PC-3 (cell line): ENCODE results near the gene DNAH5.

ENCODE experiments used
- EZH2 ChIP-seq: fragments of 300-600 bp; sonication (generic); IDR thresholded peaks from one replicate; pipeline ENCODE4 v1.6.1; 2017; ENCODE audit warnings: antibody characterized with exemption, mild to moderate bottlenecking, low read length; ENCODE audit not compliant: unreplicated experiment
- EZH2phosphoT487 ChIP-seq: fragments of 300-600 bp; sonication (generic); IDR thresholded peaks from 2 replicates; pipeline ENCODE4 v1.6.1; 2018; ENCODE audit warnings: mild to moderate bottlenecking, antibody characterized with exemption, low read length, borderline replicate concordance
- TF ChIP-seq, protein P1 (sequence below): fragments of 300-600 bp; sonication (generic); conservative IDR thresholded peaks from 2 replicates; pipeline ENCODE4 v1.5.1; 2017; ENCODE audit warnings: antibody characterized with exemption, low read depth, mild to moderate bottlenecking, low read length

DNA sequence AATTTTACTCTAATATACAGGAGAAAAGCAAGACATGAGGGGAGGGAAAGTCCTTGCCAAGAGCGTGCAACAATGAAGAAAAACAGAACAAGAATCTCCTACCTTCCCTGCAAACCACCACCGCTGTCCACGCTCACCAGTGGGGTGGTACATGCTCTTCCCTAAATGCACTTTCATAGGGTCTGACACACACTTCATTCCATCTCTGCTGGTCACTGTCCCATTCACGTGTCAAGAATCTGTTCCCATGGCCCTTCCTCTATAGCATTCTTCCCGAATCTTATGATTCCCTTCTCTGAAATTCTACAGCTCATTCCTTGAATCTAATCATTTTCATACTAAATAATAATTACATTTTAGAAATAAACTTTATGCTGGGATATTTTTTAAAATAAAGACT lies 11.4 kb upstream of the DNAH5 start:
- TF ChIP-seq EZH2 (no peak), EZH2phosphoT487 (no peak)
- TF ChIP-seq, protein P1, sequence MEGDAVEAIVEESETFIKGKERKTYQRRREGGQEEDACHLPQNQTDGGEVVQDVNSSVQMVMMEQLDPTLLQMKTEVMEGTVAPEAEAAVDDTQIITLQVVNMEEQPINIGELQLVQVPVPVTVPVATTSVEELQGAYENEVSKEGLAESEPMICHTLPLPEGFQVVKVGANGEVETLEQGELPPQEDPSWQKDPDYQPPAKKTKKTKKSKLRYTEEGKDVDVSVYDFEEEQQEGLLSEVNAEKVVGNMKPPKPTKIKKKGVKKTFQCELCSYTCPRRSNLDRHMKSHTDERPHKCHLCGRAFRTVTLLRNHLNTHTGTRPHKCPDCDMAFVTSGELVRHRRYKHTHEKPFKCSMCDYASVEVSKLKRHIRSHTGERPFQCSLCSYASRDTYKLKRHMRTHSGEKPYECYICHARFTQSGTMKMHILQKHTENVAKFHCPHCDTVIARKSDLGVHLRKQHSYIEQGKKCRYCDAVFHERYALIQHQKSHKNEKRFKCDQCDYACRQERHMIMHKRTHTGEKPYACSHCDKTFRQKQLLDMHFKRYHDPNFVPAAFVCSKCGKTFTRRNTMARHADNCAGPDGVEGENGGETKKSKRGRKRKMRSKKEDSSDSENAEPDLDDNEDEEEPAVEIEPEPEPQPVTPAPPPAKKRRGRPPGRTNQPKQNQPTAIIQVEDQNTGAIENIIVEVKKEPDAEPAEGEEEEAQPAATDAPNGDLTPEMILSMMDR: no peak
